Anterior cingulate cortex (tissue), 58 donors: ENCODE data around the gene MAP1LC3B2.
"Not testable (repeated sequence)": the region's sequence is repeated elsewhere in the genome, so short reads cannot be mapped to it uniquely, and the experiment has no call there.

Experiments
- DNase-seq, 58 donors: peaks; one replicate each; lab custom pipeline; 2025; lab: John Stamatoyannopoulos, UW

MAP1LC3B2 gene

DNA sequence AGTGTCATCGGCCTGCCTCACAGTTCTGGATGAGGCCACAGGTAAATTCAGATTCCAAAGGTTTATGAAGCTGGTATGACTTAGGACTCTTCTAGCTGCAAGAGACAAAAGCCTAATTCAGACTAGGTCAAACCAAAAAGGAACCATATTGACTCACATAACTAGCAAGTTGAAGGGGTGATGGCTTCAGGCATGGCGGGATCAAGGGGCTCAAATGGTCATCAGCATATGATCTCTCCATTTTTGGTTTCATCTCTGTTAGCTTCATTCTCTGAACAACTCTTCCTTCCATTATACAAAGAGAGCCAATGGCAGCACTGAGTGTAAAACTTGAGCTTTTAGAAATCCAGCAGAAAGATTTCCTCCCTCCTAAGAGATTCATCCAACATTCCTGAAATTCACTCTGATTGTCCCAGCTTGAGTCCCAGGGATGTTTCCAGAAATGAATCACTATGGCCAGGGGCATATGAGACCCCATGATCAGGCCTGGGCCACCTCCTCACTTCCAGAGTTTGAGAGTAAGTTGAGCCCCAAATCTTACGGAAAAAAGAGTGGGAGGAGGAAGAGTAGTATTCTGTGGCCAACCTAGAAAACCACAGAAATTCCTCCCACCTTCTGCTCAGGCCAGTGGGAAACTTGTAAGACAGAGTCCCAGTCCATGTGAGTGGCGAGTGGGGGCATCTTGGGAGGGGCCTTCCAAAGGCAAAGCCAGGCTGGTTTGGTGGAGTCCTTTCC is 2.0 kb upstream of the MAP1LC3B2 start:
- DNase-seq: no peak

DNA sequence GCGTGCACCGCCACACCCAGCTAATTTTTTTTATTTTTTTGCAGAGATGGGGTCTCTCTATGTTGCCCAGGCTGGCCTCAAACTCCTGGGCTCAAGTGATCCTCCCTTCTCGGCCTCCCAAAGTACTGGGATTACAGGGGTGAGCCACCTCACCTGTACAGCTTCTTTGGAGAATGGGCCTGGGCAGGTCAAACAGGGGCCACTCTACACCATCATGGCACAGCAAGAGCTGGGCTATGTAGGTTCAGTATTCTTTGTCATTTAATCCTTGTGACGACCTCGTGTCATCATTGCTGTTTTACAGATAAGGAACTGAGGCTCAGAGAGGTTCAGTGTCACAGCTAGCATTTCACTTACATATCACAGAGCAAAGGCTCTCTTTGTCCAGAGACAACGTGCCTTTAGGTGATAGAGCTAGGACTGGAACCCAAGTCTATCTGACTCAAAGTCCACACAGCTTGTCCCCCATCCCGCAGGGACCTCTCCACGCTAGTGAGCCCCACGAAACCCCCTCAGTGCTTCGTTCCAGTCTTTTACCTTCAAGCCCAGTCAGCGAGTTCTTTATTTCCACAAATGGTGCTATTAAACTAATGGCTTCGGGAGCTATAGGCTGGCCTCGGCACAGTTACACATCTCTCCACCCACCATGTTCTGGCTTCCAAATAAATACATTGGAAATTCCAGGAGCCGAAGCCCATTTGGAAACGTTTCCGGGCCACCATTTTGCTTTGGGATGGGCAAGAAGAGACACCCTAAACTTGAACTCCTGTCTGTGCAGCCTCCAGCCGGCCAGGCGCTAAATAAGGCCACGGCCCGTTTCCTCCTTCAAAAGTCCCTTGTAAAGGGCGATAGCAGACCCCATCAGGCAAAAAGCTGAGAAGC is 660 bp upstream of the MAP1LC3B2 start:
- no peak for DNase-seq

DNA sequence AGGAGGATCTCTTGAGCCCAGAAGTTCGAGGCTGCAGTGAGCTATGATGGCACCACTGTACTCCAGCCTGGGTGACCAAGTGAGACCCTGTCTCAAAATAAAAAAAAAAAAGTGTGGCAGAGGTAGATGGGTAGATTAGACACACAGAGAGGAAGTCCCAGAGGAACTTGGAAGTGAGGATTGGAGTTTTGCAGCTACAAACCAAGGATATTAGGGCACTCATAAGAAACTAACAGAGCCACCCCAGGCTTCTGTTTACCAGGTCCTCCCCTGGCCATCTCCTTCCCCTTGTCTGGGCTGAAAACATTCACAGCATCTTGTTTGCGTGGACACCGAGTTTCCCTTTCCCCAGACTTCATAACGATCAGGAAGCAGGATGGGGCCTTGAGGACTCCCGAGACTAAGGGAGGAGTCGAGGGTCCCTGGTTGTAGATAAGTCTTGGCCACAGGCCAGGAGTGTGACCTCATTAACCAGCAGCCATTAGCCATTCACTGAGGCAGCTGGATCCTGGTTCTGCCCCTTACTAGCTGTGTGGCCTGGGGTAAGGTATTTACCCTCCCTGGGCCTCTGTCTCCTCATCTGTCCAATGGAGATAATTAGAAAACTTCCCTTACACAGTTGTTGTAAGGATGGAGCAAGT is 2.1 kb downstream of the MAP1LC3B2 start:
- no peak for DNase-seq

DNA sequence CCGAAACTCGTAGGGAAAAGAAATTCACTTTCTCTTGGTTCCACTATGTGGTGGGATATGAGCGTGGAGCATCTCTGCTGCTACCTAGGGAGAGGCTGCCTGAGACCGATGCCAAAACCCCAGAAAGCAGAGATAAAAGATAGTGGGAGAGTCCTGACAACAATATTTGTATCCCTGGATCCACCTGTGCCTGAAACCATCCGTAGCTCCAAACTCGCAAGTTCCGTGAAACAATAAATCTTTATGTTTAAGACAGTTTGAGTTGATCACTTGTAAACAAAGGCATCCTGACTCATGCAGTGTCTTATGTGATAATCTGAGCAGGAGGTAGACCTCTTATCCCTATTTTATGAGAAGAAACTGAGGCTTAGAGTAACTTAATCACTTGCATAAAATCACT is 2.9 kb downstream of the MAP1LC3B2 start:
- DNase-seq: no peak

DNA sequence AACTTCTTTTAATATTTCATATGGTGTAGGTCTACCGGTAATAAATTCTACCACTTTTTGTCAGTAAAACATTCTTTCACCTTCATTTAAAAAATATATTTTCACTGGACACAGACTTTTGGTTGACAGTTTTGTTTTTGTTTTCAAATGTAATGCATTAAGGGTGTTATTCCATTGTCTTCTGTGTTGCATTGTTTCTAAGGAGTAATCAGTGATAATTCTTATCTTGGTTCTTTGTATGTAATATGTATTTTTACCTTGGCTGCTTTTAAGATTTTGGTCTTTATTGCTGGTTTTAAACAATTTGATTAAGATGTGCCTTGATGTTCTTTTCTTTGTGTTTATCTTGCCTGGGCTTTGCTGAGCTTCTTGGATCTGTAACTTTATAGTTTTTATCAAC is 4.1 kb downstream of the MAP1LC3B2 start:
- no peak for DNase-seq

DNA sequence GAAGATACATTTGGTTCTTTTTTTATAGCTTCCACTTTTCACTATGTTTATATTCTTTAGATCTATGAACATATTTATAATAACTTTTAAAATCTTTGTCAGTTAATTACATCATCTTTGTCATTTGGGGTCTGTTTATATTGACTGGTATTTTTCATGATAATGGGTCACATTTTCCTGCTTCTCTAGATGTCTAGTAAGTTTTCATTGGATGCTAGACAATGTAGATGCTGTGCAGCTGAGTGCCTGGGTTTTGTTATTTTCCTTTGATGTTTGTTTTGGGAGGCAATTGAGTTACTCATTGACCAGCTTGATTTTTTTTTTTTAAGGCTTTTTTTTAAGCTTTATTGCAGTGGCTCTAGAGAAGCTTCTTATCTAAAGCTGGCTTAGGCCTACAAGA is 4.9 kb downstream of the MAP1LC3B2 start:
- no peak for DNase-seq

DNA sequence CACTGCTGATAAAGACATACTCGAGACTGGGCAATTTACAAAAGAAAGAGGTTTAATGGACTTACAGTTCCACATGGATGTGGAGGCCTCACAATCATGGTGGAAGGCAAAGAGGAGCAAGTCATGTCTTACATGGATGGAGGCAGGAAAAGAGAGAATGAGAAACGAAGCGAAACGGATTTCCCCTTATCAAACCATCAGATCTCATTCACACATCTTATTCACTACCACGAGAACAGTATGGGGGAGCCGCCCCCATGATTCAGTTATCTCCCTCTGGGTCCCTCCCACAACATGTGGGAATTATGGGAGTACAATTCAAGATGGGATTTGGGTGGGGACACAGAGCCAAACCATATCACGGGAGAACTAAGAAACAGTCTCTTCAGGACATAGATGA is 6.0 kb downstream of the MAP1LC3B2 start:
- DNase-seq: not testable (repeated sequence)

DNA sequence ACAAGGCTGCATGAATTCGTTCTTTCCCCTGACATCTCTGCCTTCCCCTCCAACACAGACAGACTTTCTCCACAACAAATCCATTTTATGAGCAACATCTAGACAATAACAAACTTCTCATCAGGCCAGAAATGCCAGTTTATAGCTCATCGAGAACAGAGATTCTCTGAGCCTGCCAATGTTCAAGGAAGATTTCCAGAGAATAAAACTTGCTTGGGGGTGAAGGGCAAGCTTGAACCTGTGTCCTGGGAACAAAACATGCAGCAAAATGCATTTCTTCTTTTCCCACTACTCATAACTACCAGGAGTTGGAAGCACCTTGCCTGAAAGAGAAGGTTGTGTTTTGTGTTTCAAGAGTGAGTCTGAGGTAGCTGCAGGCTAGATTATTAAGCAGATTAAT is 6.8 kb downstream of the MAP1LC3B2 start:
- no peak for DNase-seq

DNA sequence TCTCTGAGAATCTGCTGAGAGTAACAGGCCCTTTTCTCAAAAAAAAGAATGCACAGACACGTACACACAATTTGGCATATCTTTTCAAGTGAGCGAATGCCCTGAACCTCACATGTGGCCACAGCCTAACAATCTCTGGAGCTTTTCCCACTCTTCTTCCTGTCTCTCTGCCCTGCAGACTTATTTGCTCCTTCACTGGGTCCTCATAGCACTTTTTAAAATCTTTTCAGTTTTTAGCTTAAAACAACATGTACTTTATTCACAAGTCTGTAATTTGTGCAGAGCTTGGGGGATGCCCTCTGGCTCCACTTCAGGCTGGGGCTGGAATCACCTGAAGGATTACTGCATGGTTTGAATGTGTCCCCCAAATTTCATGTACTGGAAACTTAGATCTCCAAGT is 9.0 kb downstream of the MAP1LC3B2 start:
- no peak for DNase-seq

DNA sequence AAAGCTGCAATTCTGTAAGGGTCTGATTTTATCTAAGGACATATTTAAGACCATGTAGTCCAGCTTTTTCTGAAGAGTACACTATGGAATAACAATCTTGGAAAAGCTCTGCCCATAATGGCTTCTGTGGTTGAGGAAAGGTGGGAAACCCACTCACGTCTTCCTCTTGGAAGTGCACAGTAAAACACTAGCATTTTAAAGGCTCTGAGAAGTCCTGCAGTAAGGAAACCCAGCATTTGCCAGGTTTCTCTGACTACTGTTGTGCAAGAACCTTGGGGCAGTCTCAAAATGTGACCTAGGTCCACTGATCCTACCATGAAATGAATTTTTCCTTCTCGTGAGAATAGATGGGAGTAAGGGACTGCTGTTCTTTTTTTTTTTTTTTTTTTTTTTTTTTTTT is 11.9 kb downstream of the MAP1LC3B2 start:
- DNase-seq: no peak

DNA sequence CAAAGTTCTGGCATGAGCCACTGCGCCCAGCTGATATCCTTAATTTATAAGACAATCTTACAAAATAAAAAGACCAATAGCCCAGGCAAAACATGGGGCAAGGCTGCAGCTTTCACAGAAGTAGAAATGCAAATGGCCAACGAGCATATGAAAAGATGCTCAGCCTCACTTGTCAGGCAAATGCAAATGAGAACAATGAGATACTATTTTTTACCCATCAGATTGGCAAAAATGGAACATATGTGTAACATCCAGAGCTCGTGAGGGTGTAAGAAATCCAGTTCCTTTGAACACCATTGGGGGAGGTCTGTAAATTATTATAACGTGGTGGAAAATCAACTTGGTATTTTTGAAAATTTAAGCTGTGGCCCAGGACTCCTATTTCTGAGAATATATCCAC is 14.6 kb downstream of the MAP1LC3B2 start:
- no peak for DNase-seq

DNA sequence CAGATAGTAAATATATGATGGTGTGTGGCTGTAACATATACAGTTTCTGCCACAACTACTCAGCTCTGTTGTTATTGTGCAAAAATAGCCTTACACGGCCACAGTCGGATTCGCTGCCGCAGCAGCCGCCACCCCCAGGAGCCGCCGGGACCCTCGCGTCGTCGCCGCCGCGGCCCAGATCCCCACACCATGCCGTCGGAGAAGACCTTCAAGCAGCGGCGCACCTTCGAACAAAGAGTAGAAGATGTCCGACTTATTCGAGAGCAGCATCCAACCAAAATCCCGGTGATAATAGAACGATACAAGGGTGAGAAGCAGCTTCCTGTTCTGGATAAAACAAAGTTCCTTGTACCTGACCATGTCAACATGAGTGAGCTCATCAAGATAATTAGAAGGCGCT is 16.6 kb downstream of the MAP1LC3B2 start:
- not testable (repeated sequence) for DNase-seq

DNA sequence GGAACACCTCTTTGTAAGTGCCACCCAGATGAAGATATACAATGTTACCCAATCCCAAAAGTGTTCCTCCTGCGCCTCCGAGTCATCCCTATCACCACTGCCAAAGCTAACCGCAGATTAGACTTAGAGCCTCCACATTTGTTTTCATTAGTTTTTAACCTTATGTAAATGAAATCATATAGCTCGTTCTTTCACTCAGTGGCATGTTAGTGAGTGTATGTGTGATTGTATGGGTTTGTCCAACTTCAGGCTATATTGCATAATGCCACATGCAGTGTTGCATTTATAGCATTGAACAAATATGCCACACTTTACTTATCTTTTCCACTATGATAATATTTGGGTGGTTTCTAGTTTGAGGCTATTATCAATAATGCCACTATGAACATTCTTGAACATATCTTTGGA is 18.0 kb downstream of the MAP1LC3B2 start:
- DNase-seq: no peak

DNA sequence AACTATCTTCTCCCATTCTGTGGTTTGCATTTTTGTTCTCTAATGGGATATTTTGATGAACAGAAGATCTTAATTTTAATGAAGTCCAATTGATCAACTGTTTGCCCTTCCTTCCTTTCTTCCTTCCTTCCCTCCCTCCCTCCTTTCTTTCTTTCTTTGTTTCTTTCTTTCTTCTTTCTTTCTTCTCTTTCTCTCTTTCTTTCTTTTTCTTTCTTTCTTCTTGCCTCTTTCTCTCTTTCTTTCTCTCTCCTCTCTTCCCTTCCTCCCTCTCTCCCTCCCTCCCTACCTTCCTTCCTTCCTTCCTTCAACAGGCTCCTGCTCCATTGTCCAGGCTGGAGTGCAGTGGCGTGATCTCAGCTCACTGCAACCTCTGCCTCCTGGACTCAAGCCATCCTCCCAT is 18.9 kb downstream of the MAP1LC3B2 start:
- DNase-seq: no peak

DNA sequence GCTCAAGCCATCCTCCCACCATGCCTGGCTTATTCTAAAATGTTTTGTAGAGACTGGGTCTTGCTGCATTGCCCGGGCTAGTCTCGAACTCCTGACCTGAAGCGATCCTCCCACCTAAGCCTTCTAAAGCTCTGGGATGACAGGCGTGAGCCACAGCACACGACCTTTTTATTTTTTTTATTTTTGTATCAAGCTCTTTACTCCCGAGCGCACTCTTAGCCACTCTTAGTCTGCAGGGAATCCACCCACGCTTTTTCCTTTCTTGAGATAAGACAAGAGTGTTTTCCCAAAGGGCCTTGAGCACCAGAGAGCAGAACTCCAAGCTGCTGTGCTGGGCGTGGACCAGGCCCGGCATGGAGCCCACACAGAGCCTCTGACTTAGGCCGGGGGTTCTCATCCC is 23.4 kb downstream of the MAP1LC3B2 start:
- no peak for DNase-seq

DNA sequence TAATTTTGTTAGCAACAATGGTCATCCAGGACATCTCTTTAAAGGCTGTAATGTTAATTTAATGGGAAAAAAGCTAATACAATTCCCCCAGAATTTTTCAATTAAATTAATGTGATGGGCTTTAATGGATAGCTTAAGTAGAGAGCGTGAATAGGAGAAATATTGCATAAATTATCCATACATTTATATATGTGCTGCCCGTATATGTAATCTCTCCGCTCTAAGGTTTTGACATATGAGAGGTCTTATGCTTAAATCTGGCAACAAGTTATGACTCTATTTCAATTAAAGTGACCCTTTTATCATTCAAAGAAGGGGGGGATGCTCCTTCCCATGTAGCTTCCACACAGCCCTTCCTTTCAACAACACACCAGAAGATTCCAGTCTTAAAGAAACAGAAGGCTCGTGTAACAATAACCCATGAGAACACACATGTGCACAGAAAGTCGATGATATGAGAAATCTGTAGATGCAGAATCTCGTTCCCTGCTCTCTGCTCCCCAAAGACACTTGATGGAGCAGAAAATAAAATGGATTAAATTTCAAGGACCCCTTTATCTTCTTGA is 24.0 kb downstream of the MAP1LC3B2 start:
- DNase-seq: no peak

DNA sequence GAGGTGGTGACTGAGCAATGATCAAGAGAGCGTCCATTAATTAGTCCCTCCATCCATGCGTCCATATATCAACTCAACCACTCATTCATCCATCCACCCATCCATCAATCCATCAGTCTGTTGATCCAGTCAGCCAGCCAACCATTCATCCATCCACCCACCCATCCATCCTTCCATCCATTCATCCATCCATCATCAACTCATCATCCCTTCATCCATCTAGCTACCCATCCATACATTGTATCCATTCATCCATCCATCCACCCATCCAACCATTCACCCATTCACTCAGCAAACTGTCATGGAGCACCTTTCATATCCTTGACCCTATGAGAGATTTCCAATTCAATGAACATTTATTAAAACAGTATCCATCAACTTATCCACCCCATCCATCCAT is 28.1 kb downstream of the MAP1LC3B2 start:
- DNase-seq: no peak

DNA sequence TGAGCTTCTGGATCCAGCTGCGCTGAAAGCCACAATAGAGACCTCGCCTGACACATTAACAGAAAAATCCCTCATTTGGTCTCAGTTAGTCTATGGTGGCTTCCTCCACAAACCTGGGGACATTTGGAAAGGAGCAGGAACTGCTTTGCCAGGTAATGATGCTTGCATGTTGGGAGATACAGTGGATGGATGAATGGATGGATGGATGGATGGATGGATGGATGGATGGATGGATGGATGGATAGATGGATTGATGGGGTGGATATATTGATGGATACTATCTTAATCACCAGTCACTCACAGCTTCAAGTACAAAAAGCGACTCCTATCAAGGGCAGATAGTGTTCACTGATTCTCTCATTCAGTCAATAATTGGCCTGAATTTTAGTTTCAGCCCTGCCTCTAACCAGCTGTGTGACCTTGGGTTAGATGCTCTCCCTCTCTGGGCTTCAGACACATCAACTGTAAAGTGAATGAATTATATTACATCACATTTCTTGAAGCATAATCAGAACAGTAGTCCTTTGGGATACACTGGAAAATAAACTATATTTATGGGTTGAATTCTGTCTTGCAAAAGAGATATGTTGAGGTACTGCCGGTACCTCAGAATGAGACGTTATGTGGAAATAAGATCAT is 29.3 kb downstream of the MAP1LC3B2 start:
- no peak for DNase-seq

DNA sequence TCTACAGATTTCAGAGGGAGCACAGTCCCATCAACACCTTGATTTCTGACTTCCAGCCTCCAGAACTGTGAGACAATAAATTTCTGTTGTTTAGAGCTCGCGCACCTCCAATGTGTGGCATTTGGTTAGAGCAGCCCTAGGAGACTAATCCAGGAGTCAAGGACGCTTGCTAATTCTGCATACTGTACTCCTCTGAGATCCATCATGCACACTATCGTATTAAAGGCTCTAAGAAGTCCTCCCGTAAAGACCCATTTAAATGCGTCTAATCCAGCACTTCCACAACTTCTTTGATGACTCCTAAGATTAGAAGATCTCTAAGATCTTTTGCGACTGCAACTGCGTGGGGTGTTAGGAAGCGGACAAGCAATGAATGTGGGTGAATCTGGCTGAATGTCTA is 30.4 kb downstream of the MAP1LC3B2 start:
- DNase-seq: no peak

DNA sequence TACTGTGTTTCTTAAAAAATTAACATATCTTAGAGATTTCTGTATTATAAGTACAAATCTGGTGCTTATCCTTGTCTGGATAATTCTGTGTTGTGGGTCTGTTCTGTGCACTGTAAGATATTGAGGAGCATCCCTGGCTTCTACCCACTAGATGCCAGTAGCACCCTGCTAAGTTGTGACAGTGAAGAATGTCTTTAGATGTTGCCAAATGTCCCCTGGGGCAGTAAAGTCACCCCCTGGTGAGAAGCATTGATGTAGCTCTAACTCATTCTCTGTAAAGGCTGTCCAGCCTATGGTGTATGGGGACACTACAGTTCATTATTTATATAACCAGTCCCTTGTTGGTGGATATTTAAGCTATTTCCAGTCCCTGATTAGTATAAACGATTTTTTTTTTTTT is 31.4 kb downstream of the MAP1LC3B2 start:
- DNase-seq: no peak
